Ramos (cell line): ENCODE measurements around the gene CHST14.
"Not testable (repeated sequence)": the region's sequence is repeated elsewhere in the genome, so short reads cannot be mapped to it uniquely, and the experiment has no call there.

Experiments used
- in situ Hi-C: fragments of 300-500 bp; cut with MboI; formaldehyde crosslinking; loops from one replicate; pipeline ENCODE4 v1.14.3; 2022; ENCODE audit warnings: low sequenced_read_pairs; ENCODE audit not compliant: unreplicated experiment

CHST14 gene

GRCh38 chr15:40440743-40441564 is 29.8 kb upstream of the CHST14 start, which contains the start of gene BAHD1:
BAHD1 (plus strand) TSS chr15:40440953; CDS start chr15:40458465, 17,512 bp downstream.
- in situ Hi-C loops: no loop called here

- in situ Hi-C loops: no loop called here
These were observed 28.9 kb upstream of the CHST14 start for GRCh38 chr15:40441565-40442531.

GRCh38 chr15:40443255-40443654 is 27.5 kb upstream of the CHST14 start:
- in situ Hi-C loops: no loop called here

GRCh38 chr15:40443846-40444245 is 26.9 kb upstream of the CHST14 start:
- in situ Hi-C loops: no loop called here

GRCh38 chr15:40444736-40445135 is 26.0 kb upstream of the CHST14 start:
- in situ Hi-C loops: no loop called here

GRCh38 chr15:40445421-40445922 is 25.3 kb upstream of the CHST14 start:
- in situ Hi-C loops: no loop called here

- in situ Hi-C loops: no loop called here
These were observed 24.6 kb upstream of the CHST14 start for GRCh38 chr15:40446144-40446543.

- in situ Hi-C loops: no loop called here
These were observed 22.4 kb upstream of the CHST14 start for GRCh38 chr15:40448354-40448753.

GRCh38 chr15:40449275-40449674 is 21.5 kb upstream of the CHST14 start:
- in situ Hi-C loops: no loop called here

GRCh38 chr15:40450047-40450446 is 20.7 kb upstream of the CHST14 start:
- in situ Hi-C loops: no loop called here

GRCh38 chr15:40451527-40452158 is 19.1 kb upstream of the CHST14 start:
- in situ Hi-C loops: no loop called here

GRCh38 chr15:40452296-40453090 is 18.3 kb upstream of the CHST14 start:
- in situ Hi-C loops: no loop called here

- in situ Hi-C loops: not testable (repeated sequence)
These were observed 16.8 kb upstream of the CHST14 start for GRCh38 chr15:40453941-40454340.

- in situ Hi-C loops: no loop called here
These were observed 15.8 kb upstream of the CHST14 start for GRCh38 chr15:40454904-40455391.

GRCh38 chr15:40456299-40456712 is 14.5 kb upstream of the CHST14 start:
- in situ Hi-C loops: no loop called here

GRCh38 chr15:40456738-40457137 is 14.0 kb upstream of the CHST14 start:
- in situ Hi-C loops: no loop called here

GRCh38 chr15:40458495-40459371 is 12.1 kb upstream of the CHST14 start:
- in situ Hi-C loops: no loop called here

- in situ Hi-C loops: no loop called here
These were observed 11.3 kb upstream of the CHST14 start for GRCh38 chr15:40459391-40460015.
